GDM1 (cell line): Measurements from ENCODE around the gene GRID1.
"Not testable (repeated sequence)": the region's sequence is repeated elsewhere in the genome, so short reads cannot be mapped to it uniquely, and the experiment has no call there.

Experiments used
- DNase-seq: peaks from one replicate; lab custom pipeline; 2025; lab: John Stamatoyannopoulos, UW

The GRID1 gene

GRCh38 chr10:86391986-86392722 lies 25.6 kb upstream of the GRID1 start:
- DNase-seq = no peak

GRCh38 chr10:86391236-86391840 lies 24.7 kb upstream of the GRID1 start:
- DNase-seq = no peak

- DNase-seq = no peak
These were observed 23.9 kb upstream of the GRID1 start for GRCh38 chr10:86390337-86391120.

GRCh38 chr10:86389441-86390193 lies 23.0 kb upstream of the GRID1 start:
- DNase-seq = no peak

GRCh38 chr10:86389109-86389440 lies 22.5 kb upstream of the GRID1 start:
- not testable (repeated sequence) for DNase-seq

- no peak for DNase-seq
These were observed 21.6 kb upstream of the GRID1 start for GRCh38 chr10:86388119-86388704.

- peak; percentile 26 for DNase-seq
These were observed 20.7 kb upstream of the GRID1 start for GRCh38 chr10:86387178-86387794.

GRCh38 chr10:86385806-86386205 lies 19.2 kb upstream of the GRID1 start:
- DNase-seq = no peak

- DNase-seq = no peak
These were observed 11.2 kb upstream of the GRID1 start for GRCh38 chr10:86377797-86378146.

- DNase-seq = peak; percentile 56
These were observed 10.5 kb upstream of the GRID1 start for GRCh38 chr10:86376852-86377796.

- no peak for DNase-seq
These were observed 9.8 kb upstream of the GRID1 start for GRCh38 chr10:86376403-86376802.

- DNase-seq = no peak
These were observed 8.6 kb upstream of the GRID1 start for GRCh38 chr10:86375204-86375603.

- no peak for DNase-seq
These were observed 8.1 kb upstream of the GRID1 start for GRCh38 chr10:86374664-86375063.

GRCh38 chr10:86373828-86374227 lies 7.2 kb upstream of the GRID1 start:
- no peak for DNase-seq

GRCh38 chr10:86373251-86373650 lies 6.7 kb upstream of the GRID1 start:
- no peak for DNase-seq

GRCh38 chr10:86372784-86373239 lies 6.2 kb upstream of the GRID1 start:
- DNase-seq = no peak

GRCh38 chr10:86372119-86372783 lies 5.7 kb upstream of the GRID1 start:
- DNase-seq = no peak

- no peak for DNase-seq
These were observed 5.1 kb upstream of the GRID1 start for GRCh38 chr10:86371691-86372090.

GRCh38 chr10:86371116-86371515 lies 4.5 kb upstream of the GRID1 start:
- no peak for DNase-seq
